HEK293 (cell line): ENCODE measurements around the gene SLC16A11.
A peak's percentile ranks its signal among the peaks of the same experiment; 100 is the strongest.

Source experiments
- CTCF ChIA-PET: fragments of 350-600 bp; formaldehyde crosslinking; extraction: SDS; loops from one replicate; lab custom pipeline; 2021; ENCODE audit warnings: antibody characterized with exemption; lab: Yijun Ruan, JAX
- POLR2A ChIA-PET: fragments of 300-600 bp; formaldehyde crosslinking; extraction: SDS; loops from one replicate; lab custom pipeline; 2020; ENCODE audit warnings: antibody characterized with exemption, inconsistent platforms; lab: Yijun Ruan, JAX
- H3K27ac ChIP-seq: fragments of 200-500 bp; sonication (Bioruptor generic); 2 replicates; pipeline ENCODE4 v1.5.1; 2014; ENCODE audit warnings: low read depth, low read length, control low read depth, inconsistent platforms; ENCODE audit errors: extremely low read depth
- H3K36me3 ChIP-seq, 2 experiments: fragments of 200-500 bp in 1 of 2; sonication (Bioruptor generic) in 1 of 2; 1 replicate in 1 of 2; 2 replicates in 1 of 2; pipeline ENCODE4 v1.5.1; 2014 to 2017; ENCODE audit warnings: inconsistent platforms in 2 of 2, low read length in 2 of 2; ENCODE audit not compliant: control insufficient read depth in 2 of 2, insufficient read depth in 1 of 2
- H3K4me1 ChIP-seq: fragments of 200-500 bp; sonication (Bioruptor generic); 2 replicates; pipeline ENCODE4 v1.5.1; 2014; ENCODE audit warnings: mild to moderate bottlenecking, low read length, inconsistent platforms; ENCODE audit not compliant: control insufficient read depth, insufficient read depth
- H3K4me3 ChIP-seq: 2 replicates; pipeline ENCODE4 v1.5.1; 2011; ENCODE audit warnings: low read depth, mild to moderate bottlenecking, control low read depth, low read length, moderate library complexity
- H3K9me3 ChIP-seq: fragments of 200-500 bp; sonication (Bioruptor generic); 2 replicates; pipeline ENCODE4 v1.5.1; 2014; ENCODE audit warnings: low read depth, low read length, inconsistent platforms; ENCODE audit not compliant: control insufficient read depth, insufficient read depth
- REST ChIP-seq: fragments of 450-650 bp; formaldehyde crosslinking; IDR thresholded peaks from 2 replicates; pipeline ENCODE4 v1.5.1; 2016; ENCODE audit warnings: missing biosample characterization, missing genetic modification characterization
- TRIM28 ChIP-seq: IDR thresholded peaks from 2 replicates; pipeline ENCODE4 v1.6.1; 2011; ENCODE audit warnings: low read length, control low read depth, borderline replicate concordance
- ZNF24 ChIP-seq: fragments of 450-650 bp; formaldehyde crosslinking; IDR thresholded peaks from 2 replicates; pipeline ENCODE4 v1.5.1; 2016; ENCODE audit warnings: missing biosample characterization, missing genetic modification characterization
- ZNF560 ChIP-seq: fragments of 450-650 bp; formaldehyde crosslinking; IDR thresholded peaks from 2 replicates; pipeline ENCODE4 v1.5.1; 2017; ENCODE audit warnings: missing biosample characterization, missing genetic modification characterization, borderline replicate concordance
- ZNF600 ChIP-seq: fragments of 450-650 bp; formaldehyde crosslinking; IDR thresholded peaks from 2 replicates; pipeline ENCODE4 v1.5.1; 2016; ENCODE audit warnings: missing biosample characterization, missing genetic modification characterization
- ZNF623 ChIP-seq: fragments of 450-650 bp; formaldehyde crosslinking; IDR thresholded peaks from 2 replicates; pipeline ENCODE4 v1.5.1; 2016; ENCODE audit warnings: missing biosample characterization, missing genetic modification characterization
- TF ChIP-seq, protein P1 (sequence below): fragments of 450-650 bp; formaldehyde crosslinking; conservative IDR thresholded peaks from 2 replicates; pipeline ENCODE4 v1.5.1; 2016; ENCODE audit warnings: low read depth, missing biosample characterization, missing genetic modification characterization
- TF ChIP-seq, protein P2 (sequence below): fragments of 450-650 bp; formaldehyde crosslinking; IDR thresholded peaks from 2 replicates; pipeline ENCODE4 v1.5.1; 2017; ENCODE audit warnings: missing biosample characterization, missing genetic modification characterization

The SLC16A11 gene

DNA sequence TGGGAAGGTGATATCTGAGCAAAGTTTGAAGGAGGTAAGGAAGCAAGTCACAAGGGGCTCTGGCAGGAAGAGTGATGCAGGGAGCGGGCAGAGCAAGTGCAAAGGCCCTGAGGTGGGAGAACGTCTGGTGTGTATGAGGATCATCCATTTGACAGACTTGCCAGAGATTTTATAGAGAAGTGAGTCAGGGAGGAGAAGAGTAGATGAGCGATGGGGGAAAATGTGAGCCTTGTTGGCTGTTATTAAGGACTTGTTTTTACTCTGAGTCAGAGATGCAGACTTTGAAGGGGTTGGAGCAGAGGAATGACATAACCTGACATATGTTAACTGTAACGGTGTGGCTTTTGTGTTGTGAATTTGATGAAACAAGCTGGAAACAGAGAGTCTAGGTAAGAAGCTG lies 39.7 kb upstream of the SLC16A11 start:
- TF ChIP-seq, protein P1, sequence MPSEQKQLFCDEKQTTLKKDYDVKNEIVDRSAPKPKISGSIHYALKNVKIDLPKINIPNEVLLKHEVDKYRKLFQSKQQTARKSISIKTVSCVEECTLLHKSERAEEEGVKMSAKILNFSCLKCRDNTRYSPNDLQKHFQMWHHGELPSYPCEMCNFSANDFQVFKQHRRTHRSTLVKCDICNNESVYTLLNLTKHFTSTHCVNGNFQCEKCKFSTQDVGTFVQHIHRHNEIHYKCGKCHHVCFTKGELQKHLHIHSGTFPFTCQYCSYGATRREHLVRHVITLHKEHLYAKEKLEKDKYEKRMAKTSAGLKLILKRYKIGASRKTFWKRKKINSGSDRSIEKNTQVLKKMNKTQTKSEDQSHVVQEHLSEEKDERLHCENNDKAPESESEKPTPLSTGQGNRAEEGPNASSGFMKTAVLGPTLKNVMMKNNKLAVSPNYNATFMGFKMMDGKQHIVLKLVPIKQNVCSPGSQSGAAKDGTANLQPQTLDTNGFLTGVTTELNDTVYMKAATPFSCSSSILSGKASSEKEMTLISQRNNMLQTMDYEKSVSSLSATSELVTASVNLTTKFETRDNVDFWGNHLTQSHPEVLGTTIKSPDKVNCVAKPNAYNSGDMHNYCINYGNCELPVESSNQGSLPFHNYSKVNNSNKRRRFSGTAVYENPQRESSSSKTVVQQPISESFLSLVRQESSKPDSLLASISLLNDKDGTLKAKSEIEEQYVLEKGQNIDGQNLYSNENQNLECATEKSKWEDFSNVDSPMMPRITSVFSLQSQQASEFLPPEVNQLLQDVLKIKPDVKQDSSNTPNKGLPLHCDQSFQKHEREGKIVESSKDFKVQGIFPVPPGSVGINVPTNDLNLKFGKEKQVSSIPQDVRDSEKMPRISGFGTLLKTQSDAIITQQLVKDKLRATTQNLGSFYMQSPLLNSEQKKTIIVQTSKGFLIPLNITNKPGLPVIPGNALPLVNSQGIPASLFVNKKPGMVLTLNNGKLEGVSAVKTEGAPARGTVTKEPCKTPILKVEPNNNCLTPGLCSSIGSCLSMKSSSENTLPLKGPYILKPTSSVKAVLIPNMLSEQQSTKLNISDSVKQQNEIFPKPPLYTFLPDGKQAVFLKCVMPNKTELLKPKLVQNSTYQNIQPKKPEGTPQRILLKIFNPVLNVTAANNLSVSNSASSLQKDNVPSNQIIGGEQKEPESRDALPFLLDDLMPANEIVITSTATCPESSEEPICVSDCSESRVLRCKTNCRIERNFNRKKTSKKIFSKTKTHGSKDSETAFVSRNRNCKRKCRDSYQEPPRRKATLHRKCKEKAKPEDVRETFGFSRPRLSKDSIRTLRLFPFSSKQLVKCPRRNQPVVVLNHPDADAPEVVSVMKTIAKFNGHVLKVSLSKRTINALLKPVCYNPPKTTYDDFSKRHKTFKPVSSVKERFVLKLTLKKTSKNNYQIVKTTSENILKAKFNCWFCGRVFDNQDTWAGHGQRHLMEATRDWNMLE (tag by site-specific recombination), result no peak
- no peak for TF ChIP-seq ZNF600 (tag by site-specific recombination)
- TF ChIP-seq, protein P2, sequence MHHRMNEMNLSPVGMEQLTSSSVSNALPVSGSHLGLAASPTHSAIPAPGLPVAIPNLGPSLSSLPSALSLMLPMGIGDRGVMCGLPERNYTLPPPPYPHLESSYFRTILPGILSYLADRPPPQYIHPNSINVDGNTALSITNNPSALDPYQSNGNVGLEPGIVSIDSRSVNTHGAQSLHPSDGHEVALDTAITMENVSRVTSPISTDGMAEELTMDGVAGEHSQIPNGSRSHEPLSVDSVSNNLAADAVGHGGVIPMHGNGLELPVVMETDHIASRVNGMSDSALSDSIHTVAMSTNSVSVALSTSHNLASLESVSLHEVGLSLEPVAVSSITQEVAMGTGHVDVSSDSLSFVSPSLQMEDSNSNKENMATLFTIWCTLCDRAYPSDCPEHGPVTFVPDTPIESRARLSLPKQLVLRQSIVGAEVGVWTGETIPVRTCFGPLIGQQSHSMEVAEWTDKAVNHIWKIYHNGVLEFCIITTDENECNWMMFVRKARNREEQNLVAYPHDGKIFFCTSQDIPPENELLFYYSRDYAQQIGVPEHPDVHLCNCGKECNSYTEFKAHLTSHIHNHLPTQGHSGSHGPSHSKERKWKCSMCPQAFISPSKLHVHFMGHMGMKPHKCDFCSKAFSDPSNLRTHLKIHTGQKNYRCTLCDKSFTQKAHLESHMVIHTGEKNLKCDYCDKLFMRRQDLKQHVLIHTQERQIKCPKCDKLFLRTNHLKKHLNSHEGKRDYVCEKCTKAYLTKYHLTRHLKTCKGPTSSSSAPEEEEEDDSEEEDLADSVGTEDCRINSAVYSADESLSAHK, result no peak
- peak; percentile 94 for TF ChIP-seq ZNF623 (tag by site-specific recombination)
- TF ChIP-seq ZNF24 (tag by site-specific recombination), result no peak
- TF ChIP-seq, all 188 proteins: peak for 1
- Histone ChIP-seq H3K27ac (no peak overlapping the region), H3K4me1 (no peaks in the 10 kb centered on the region), H3K9me3 (no peaks in the 10 kb centered on the region), H3K36me3 (no peaks in the 10 kb centered on the region), H3K4me3 (no peak overlapping the region)
- ChIA-PET CTCF (no interaction called here), POLR2A (no interaction called here)

GRCh38 chr17:7081341-7082062 lies 37.6 kb upstream of the SLC16A11 start:
- H3K4me1 ChIP-seq, result no peaks in the 10 kb centered on the region
- H3K36me3 ChIP-seq, result no peaks in the 10 kb centered on the region
- no peak overlapping the region for H3K4me3 ChIP-seq
- H3K27ac ChIP-seq, result no peak overlapping the region
- CTCF ChIA-PET, result interaction anchor here (0.7 to 1.9 kb wide), 4 partner anchors 17 to 55 kb away, joined by 3 to 7 read pairs (median 3); no protein-coding TSS in a partner anchor
- peak; percentile 90 for TF ChIP-seq REST (tag by site-specific recombination)
- TF ChIP-seq ZNF560 (tag by site-specific recombination), result no peak
- TF ChIP-seq TRIM28, result no peak
- POLR2A ChIA-PET, result interaction anchor here (0.8 kb wide), 1 partner anchor 20 kb away, joined by 3 read pairs; no protein-coding TSS in a partner anchor
- H3K9me3 ChIP-seq, result no peaks in the 10 kb centered on the region
